ENCODE results near the gene TMEM9.

The TMEM9 gene

GRCh38 chr1:201111672-201112071 is 42.6 kb downstream of the TMEM9 start:
- FAIRE-seq (no peak), DNase-seq (ENCODE audit: insufficient read length, low spot score) (no peak)

GRCh38 chr1:201111156-201111555 is 43.1 kb downstream of the TMEM9 start:
- DNase-seq (ENCODE audit: insufficient read length, low spot score), result no peak
- FAIRE-seq, result no peak

- DNase-seq (ENCODE audit: insufficient read length, low spot score) (no peak), FAIRE-seq (no peak)
Measured at GRCh38 chr1:201110616-201111015, 43.7 kb downstream of the TMEM9 start.

GRCh38 chr1:201110138-201110537 is 44.1 kb downstream of the TMEM9 start:
- DNase-seq (ENCODE audit: insufficient read length, low spot score), result no peak
- no peak for FAIRE-seq

- FAIRE-seq, result no peak
- DNase-seq (ENCODE audit: insufficient read length, low spot score), result no peak
Measured at GRCh38 chr1:201109651-201110050, 44.6 kb downstream of the TMEM9 start.

GRCh38 chr1:201108614-201109013 is 45.7 kb downstream of the TMEM9 start:
- FAIRE-seq, result no peak

GRCh38 chr1:201105688-201106087 is 48.6 kb downstream of the TMEM9 start:
- FAIRE-seq (no peak), DNase-seq (ENCODE audit: insufficient read length, low spot score) (no peak)

More at GRCh38 chr1:201108614-201109013, 45.7 kb downstream of the TMEM9 start:
- no peak for DNase-seq (ENCODE audit: insufficient read length, low spot score)

GRCh38 chr1:201104141-201104540 is 50.1 kb downstream of the TMEM9 start:
- DNase-seq (ENCODE audit: insufficient read length, low spot score) (no peak), FAIRE-seq (no peak)

GRCh38 chr1:201103666-201104065 is 50.6 kb downstream of the TMEM9 start:
- DNase-seq (ENCODE audit: insufficient read length, low spot score), result no peak
- no peak for FAIRE-seq

GRCh38 chr1:201100169-201100930 is 53.9 kb downstream of the TMEM9 start:
- DNase-seq (ENCODE audit: insufficient read length, low spot score) (no peak), FAIRE-seq (no peak)

GRCh38 chr1:201098992-201099677 is 55.1 kb downstream of the TMEM9 start:
- DNase-seq (ENCODE audit: insufficient read length, low spot score) (no peak), FAIRE-seq (no peak)

- FAIRE-seq, result no peak
Measured at GRCh38 chr1:201096977-201097856, 57.1 kb downstream of the TMEM9 start.

GRCh38 chr1:201096041-201096461 is 58.2 kb downstream of the TMEM9 start:
- FAIRE-seq (no peak), DNase-seq (ENCODE audit: insufficient read length, low spot score) (no peak)

More at GRCh38 chr1:201096977-201097856, 57.1 kb downstream of the TMEM9 start:
- DNase-seq (ENCODE audit: insufficient read length, low spot score), result no peak

GRCh38 chr1:201095581-201095980 is 58.7 kb downstream of the TMEM9 start:
- DNase-seq (ENCODE audit: insufficient read length, low spot score) (no peak), FAIRE-seq (no peak)

GRCh38 chr1:201094832-201095231 is 59.4 kb downstream of the TMEM9 start:
- FAIRE-seq, result no peak
- no peak for DNase-seq (ENCODE audit: insufficient read length, low spot score)

GRCh38 chr1:201093962-201094361 is 60.3 kb downstream of the TMEM9 start:
- FAIRE-seq (no peak), DNase-seq (ENCODE audit: insufficient read length, low spot score) (no peak)

- no peak for FAIRE-seq
- DNase-seq (ENCODE audit: insufficient read length, low spot score), result no peak
Measured at GRCh38 chr1:201093561-201093960, 60.7 kb downstream of the TMEM9 start.

- DNase-seq (ENCODE audit: insufficient read length, low spot score) (no peak), FAIRE-seq (no peak)
Measured at GRCh38 chr1:201092738-201093137, 61.5 kb downstream of the TMEM9 start.

GRCh38 chr1:201091256-201091655 is 63.0 kb downstream of the TMEM9 start:
- FAIRE-seq (no peak), DNase-seq (ENCODE audit: insufficient read length, low spot score) (no peak)

GRCh38 chr1:201090541-201090940 is 63.7 kb downstream of the TMEM9 start:
- DNase-seq (ENCODE audit: insufficient read length, low spot score) (no peak), FAIRE-seq (no peak)

- DNase-seq (ENCODE audit: insufficient read length, low spot score) (no peak), FAIRE-seq (no peak)
Measured at GRCh38 chr1:201089596-201089995, 64.7 kb downstream of the TMEM9 start.
